Measurements from ENCODE around the gene ARL4D.

DNA sequence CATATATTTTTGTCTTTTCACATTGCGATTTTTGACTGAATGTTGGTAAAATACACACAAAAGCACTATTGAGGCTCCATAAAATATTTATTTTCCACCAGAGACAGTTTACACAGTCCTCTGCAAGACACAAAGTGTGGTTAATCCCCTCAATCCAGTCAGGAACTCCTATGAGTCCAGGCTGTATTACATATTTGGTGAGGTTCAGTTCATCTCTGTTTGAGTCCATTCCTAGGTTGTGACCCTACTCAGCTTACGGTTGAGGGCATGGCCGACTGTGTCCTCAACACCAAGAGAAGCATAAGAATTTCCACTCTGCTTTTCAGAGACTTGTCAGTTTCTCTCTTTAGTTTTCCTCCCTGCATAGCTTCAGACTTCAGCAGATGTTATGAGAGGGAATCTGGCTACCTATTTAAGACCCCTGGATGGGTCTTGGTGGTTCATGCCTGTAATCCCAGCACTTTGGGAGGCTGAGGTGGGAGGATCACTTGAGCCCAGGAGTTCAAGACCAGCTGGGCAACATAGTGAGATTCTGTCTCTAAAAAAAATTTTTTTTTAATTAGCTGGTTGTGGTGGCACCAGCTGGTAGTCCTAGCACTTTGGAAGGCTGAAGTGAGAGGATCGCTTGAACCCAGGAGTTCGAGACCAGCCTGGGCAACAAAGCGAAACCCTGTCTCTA, 25.1 kb downstream of the ARL4D start:
- TF ChIP-seq CTCF (IDR thresholded peaks at IDR 0.05) (no peak), POLR2AphosphoS5 (IDR thresholded peaks at IDR 0.05; ENCODE audit: insufficient read depth in 1 of 2, low read depth in 1 of 2) (no peak), POLR2A (IDR thresholded peaks at IDR 0.05) (no peak)
